HEK293 (cell line): ENCODE data around the gene SUPT5H.

Experiments
- KLF1 ChIP-seq: fragments of 450-650 bp; formaldehyde crosslinking; IDR thresholded peaks from 2 replicates; pipeline ENCODE4 v1.5.1; 2016; ENCODE audit warnings: missing biosample characterization, missing genetic modification characterization
- KLF7 ChIP-seq: fragments of 450-650 bp; formaldehyde crosslinking; IDR thresholded peaks from 2 replicates; pipeline ENCODE4 v1.5.1; 2016; ENCODE audit warnings: missing biosample characterization, missing genetic modification characterization, borderline replicate concordance
- KLF8 ChIP-seq: fragments of 450-650 bp; formaldehyde crosslinking; IDR thresholded peaks from 2 replicates; pipeline ENCODE4 v1.5.1; 2016; ENCODE audit warnings: missing biosample characterization, missing genetic modification characterization
- MZF1 ChIP-seq: fragments of 450-650 bp; formaldehyde crosslinking; IDR thresholded peaks from 2 replicates; pipeline ENCODE4 v1.5.1; 2017; ENCODE audit warnings: missing biosample characterization, missing genetic modification characterization, borderline replicate concordance
- PRDM2 ChIP-seq: fragments of 450-650 bp; formaldehyde crosslinking; IDR thresholded peaks from 2 replicates; pipeline ENCODE4 v1.5.1; 2016; ENCODE audit warnings: missing biosample characterization, missing genetic modification characterization, borderline replicate concordance
- PRDM4 ChIP-seq: fragments of 450-650 bp; formaldehyde crosslinking; IDR thresholded peaks from 2 replicates; pipeline ENCODE4 v1.5.1; 2017; ENCODE audit warnings: missing biosample characterization, missing genetic modification characterization
- WT1 ChIP-seq: fragments of 450-650 bp; formaldehyde crosslinking; IDR thresholded peaks from 2 replicates; pipeline ENCODE4 v1.5.1; 2016; ENCODE audit warnings: missing biosample characterization, missing genetic modification characterization
- ZBTB1 ChIP-seq: fragments of 450-650 bp; formaldehyde crosslinking; IDR thresholded peaks from 2 replicates; pipeline ENCODE4 v1.5.1; 2016; ENCODE audit warnings: missing biosample characterization, missing genetic modification characterization
- ZBTB17 ChIP-seq: fragments of 450-650 bp; formaldehyde crosslinking; IDR thresholded peaks from 2 replicates; pipeline ENCODE4 v1.5.1; 2016; ENCODE audit warnings: missing biosample characterization, missing genetic modification characterization
- ZBTB48 ChIP-seq: fragments of 450-650 bp; formaldehyde crosslinking; IDR thresholded peaks from 2 replicates; pipeline ENCODE4 v1.5.1; 2016; ENCODE audit warnings: missing biosample characterization, missing genetic modification characterization
- ZFP41 ChIP-seq: fragments of 450-650 bp; formaldehyde crosslinking; IDR thresholded peaks from 2 replicates; pipeline ENCODE4 v1.5.1; 2016; ENCODE audit warnings: missing biosample characterization, missing genetic modification characterization, borderline replicate concordance
- ZFP69B ChIP-seq: fragments of 450-650 bp; formaldehyde crosslinking; IDR thresholded peaks from 2 replicates; pipeline ENCODE4 v1.5.1; 2016; ENCODE audit warnings: missing biosample characterization, missing genetic modification characterization
- ZNF10 ChIP-seq: fragments of 450-650 bp; formaldehyde crosslinking; IDR thresholded peaks from 2 replicates; pipeline ENCODE4 v1.5.1; 2017; ENCODE audit warnings: missing biosample characterization, missing genetic modification characterization
- ZNF133 ChIP-seq: fragments of 450-650 bp; formaldehyde crosslinking; IDR thresholded peaks from 2 replicates; pipeline ENCODE4 v1.5.1; 2016; ENCODE audit warnings: missing biosample characterization, missing genetic modification characterization
- ZNF169 ChIP-seq: fragments of 450-650 bp; formaldehyde crosslinking; IDR thresholded peaks from 2 replicates; pipeline ENCODE4 v1.5.1; 2016; ENCODE audit warnings: missing biosample characterization, missing genetic modification characterization
- ZNF426 ChIP-seq: fragments of 450-650 bp; formaldehyde crosslinking; IDR thresholded peaks from 2 replicates; pipeline ENCODE4 v1.5.1; 2017; ENCODE audit warnings: missing biosample characterization, missing genetic modification characterization, mild to moderate bottlenecking, inconsistent platforms, moderate library complexity
- ZNF600 ChIP-seq: fragments of 450-650 bp; formaldehyde crosslinking; IDR thresholded peaks from 2 replicates; pipeline ENCODE4 v1.5.1; 2016; ENCODE audit warnings: missing biosample characterization, missing genetic modification characterization
- ZNF610 ChIP-seq: fragments of 450-650 bp; formaldehyde crosslinking; IDR thresholded peaks from 2 replicates; pipeline ENCODE4 v1.5.1; 2016; ENCODE audit warnings: missing biosample characterization, missing genetic modification characterization, borderline replicate concordance
- ZNF791 ChIP-seq: fragments of 450-650 bp; formaldehyde crosslinking; IDR thresholded peaks from 2 replicates; pipeline ENCODE4 v1.5.1; 2016; ENCODE audit warnings: missing biosample characterization, missing genetic modification characterization
- ZNF843 ChIP-seq: fragments of 450-650 bp; formaldehyde crosslinking; IDR thresholded peaks from 2 replicates; pipeline ENCODE4 v1.5.1; 2016; ENCODE audit warnings: missing biosample characterization, missing genetic modification characterization
- ZSCAN30 ChIP-seq: fragments of 450-650 bp; IDR thresholded peaks from 2 replicates; pipeline ENCODE4 v1.5.1; 2018; ENCODE audit warnings: missing biosample characterization, mild to moderate bottlenecking, missing genetic modification characterization, moderate library complexity
- TF ChIP-seq, protein P1 (sequence below): fragments of 450-650 bp; formaldehyde crosslinking; IDR thresholded peaks from 2 replicates; pipeline ENCODE4 v1.5.1; 2017; ENCODE audit warnings: missing biosample characterization, missing genetic modification characterization
- TF ChIP-seq, protein P2 (sequence below): fragments of 450-650 bp; formaldehyde crosslinking; IDR thresholded peaks from 2 replicates; pipeline ENCODE4 v1.5.1; 2016; ENCODE audit warnings: missing biosample characterization, missing genetic modification characterization
- TF ChIP-seq, protein P3 (sequence below): fragments of 450-650 bp; formaldehyde crosslinking; IDR thresholded peaks from 2 replicates; pipeline ENCODE4 v1.5.1; 2016; ENCODE audit warnings: missing biosample characterization, missing genetic modification characterization

Gene SUPT5H

DNA sequence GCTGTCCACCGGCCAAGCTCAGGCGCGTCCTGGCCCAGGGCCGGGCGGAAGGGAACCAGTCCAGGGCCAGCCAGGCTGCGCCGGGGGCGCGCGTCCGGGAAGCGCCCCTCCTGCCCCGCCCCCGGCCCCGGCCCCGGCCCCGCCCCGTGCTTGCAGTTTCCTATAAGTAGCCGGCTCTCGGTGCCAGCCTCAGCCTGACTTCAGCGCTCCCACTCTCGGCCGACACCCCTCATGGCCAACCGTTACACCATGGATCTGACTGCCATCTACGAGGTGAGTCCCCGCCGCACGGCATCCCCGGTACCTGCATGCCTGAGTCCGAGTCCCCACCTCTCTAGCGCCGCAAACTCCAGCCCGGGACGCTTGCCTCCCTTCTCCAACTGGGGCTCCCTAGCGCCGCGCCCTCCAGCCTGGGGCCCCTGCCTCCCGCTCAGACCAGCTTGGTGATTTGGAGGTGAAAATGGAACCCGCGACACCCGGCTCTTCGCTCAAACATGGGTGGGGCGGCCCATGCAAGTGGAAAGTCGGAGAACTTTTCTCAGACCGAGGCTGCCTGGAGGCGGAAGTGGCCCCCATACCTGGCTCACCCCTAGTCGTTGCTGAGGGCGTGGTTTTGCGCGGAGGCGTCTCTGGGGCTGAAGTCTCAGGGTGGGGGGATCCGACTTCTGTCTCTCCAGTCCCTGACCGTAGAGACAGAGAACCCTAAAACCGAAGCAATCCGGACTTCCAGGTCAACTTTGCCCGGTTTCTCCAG, 38.5 kb upstream of the SUPT5H start, which contains the start of gene ZFP36 (continued):
- TF ChIP-seq KLF1 (tag by site-specific recombination) = peak; percentile 80
- TF ChIP-seq ZNF426 (tag by site-specific recombination) = no peak
- TF ChIP-seq ZNF610 (tag by site-specific recombination) = 0 out of 2 replicates have a peak, but pooled peaks have one; percentile 58
- TF ChIP-seq KLF8 (tag by site-specific recombination) = peak; percentile 78
- peak; percentile 94 for TF ChIP-seq MZF1
- peak; percentile 82 for TF ChIP-seq ZBTB48 (tag by site-specific recombination)
- peak; percentile 31; the same call in 1 of the 2 replicates for TF ChIP-seq PRDM4 (tag by site-specific recombination)
- TF ChIP-seq ZNF791 (tag by site-specific recombination) = no peak
- TF ChIP-seq, protein P1, sequence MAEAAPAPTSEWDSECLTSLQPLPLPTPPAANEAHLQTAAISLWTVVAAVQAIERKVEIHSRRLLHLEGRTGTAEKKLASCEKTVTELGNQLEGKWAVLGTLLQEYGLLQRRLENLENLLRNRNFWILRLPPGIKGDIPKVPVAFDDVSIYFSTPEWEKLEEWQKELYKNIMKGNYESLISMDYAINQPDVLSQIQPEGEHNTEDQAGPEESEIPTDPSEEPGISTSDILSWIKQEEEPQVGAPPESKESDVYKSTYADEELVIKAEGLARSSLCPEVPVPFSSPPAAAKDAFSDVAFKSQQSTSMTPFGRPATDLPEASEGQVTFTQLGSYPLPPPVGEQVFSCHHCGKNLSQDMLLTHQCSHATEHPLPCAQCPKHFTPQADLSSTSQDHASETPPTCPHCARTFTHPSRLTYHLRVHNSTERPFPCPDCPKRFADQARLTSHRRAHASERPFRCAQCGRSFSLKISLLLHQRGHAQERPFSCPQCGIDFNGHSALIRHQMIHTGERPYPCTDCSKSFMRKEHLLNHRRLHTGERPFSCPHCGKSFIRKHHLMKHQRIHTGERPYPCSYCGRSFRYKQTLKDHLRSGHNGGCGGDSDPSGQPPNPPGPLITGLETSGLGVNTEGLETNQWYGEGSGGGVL (tag by site-specific recombination) = peak; percentile 85
- TF ChIP-seq, protein P2, sequence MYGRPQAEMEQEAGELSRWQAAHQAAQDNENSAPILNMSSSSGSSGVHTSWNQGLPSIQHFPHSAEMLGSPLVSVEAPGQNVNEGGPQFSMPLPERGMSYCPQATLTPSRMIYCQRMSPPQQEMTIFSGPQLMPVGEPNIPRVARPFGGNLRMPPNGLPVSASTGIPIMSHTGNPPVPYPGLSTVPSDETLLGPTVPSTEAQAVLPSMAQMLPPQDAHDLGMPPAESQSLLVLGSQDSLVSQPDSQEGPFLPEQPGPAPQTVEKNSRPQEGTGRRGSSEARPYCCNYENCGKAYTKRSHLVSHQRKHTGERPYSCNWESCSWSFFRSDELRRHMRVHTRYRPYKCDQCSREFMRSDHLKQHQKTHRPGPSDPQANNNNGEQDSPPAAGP (tag by site-specific recombination) = peak; percentile 87; the same call in 1 of the 2 replicates
- TF ChIP-seq ZBTB17 (tag by site-specific recombination) = peak; percentile 92
- TF ChIP-seq KLF7 (tag by site-specific recombination) = peak; percentile 93; the same call in 1 of the 2 replicates
- TF ChIP-seq ZBTB1 (tag by site-specific recombination) = no peak
- TF ChIP-seq ZFP41 = peak; percentile 29; the same call in 1 of the 2 replicates
- no peak for TF ChIP-seq ZNF169 (tag by site-specific recombination)
- peak; percentile 72; the same call in 1 of the 2 replicates for TF ChIP-seq ZFP69B (tag by site-specific recombination)
- peak; percentile 52 for TF ChIP-seq ZSCAN30
- TF ChIP-seq ZNF600 (tag by site-specific recombination) = peak; percentile 96
- TF ChIP-seq WT1 (tag by site-specific recombination) = peak; percentile 58; the same call in 1 of the 2 replicates
- TF ChIP-seq ZNF10 (tag by site-specific recombination) = peak; percentile 83
- TF ChIP-seq ZNF133 (tag by site-specific recombination) = no peak
- no peak for TF ChIP-seq PRDM2 (tag by site-specific recombination)
- TF ChIP-seq ZNF843 = peak; percentile 65; the same call in 1 of the 2 replicates
- TF ChIP-seq, protein P3, sequence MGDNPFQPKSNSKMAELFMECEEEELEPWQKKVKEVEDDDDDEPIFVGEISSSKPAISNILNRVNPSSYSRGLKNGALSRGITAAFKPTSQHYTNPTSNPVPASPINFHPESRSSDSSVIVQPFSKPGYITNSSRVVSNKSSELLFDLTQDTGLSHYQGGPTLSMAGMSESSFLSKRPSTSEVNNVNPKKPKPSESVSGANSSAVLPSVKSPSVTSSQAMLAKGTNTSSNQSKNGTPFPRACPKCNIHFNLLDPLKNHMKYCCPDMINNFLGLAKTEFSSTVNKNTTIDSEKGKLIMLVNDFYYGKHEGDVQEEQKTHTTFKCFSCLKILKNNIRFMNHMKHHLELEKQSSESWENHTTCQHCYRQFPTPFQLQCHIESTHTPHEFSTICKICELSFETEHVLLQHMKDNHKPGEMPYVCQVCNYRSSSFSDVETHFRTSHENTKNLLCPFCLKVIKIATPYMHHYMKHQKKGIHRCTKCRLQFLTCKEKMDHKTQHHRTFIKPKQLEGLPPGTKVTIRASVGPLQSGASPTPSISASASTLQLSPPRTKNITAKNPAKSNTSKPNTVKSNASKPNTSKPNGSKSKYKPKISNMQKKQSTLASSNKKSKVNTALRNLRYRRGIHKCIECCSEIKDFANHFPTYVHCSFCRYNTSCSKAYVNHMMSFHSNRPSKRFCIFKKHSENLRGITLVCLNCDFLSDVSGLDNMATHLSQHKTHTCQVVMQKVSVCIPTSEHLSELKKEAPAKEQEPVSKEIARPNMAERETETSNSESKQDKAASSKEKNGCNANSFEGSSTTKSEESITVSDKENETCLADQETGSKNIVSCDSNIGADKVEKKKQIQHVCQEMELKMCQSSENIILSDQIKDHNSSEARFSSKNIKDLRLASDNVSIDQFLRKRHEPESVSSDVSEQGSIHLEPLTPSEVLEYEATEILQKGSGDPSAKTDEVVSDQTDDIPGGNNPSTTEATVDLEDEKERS (tag by site-specific recombination) = 0 out of 2 replicates have a peak, but pooled peaks have one; percentile 11
